GM12874 (cell line): ENCODE data around the gene ZCCHC3.

Source experiments
- TF ChIP-seq, protein P1 (sequence below): IDR thresholded peaks from 2 replicates; pipeline ENCODE4 v1.5.1; 2011; ENCODE audit warnings: low read depth, mild to moderate bottlenecking, control low read depth, low read length, moderate library complexity; ENCODE audit not compliant: insufficient read depth

Gene ZCCHC3

DNA sequence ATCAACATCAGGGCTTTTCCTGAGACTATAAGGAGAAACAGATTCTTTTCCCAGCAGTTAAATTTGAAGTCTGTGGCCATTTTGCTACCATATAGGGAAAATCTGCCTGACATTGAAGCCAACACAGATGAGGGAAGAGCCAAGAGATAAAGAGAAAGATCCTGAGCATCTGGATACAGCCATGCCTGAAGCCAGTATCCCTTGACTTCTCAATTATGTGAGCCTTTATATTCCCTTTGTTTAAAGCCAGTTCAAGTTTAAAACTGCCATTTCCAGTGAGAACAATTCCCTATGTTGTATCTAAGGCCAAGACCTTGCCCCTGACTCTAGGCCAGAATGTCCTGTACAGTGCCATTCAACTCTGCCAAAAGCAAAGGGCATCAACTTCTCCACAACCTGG lies 45.7 kb downstream of the ZCCHC3 start:
- TF ChIP-seq, protein P1, sequence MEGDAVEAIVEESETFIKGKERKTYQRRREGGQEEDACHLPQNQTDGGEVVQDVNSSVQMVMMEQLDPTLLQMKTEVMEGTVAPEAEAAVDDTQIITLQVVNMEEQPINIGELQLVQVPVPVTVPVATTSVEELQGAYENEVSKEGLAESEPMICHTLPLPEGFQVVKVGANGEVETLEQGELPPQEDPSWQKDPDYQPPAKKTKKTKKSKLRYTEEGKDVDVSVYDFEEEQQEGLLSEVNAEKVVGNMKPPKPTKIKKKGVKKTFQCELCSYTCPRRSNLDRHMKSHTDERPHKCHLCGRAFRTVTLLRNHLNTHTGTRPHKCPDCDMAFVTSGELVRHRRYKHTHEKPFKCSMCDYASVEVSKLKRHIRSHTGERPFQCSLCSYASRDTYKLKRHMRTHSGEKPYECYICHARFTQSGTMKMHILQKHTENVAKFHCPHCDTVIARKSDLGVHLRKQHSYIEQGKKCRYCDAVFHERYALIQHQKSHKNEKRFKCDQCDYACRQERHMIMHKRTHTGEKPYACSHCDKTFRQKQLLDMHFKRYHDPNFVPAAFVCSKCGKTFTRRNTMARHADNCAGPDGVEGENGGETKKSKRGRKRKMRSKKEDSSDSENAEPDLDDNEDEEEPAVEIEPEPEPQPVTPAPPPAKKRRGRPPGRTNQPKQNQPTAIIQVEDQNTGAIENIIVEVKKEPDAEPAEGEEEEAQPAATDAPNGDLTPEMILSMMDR, result no peak

DNA sequence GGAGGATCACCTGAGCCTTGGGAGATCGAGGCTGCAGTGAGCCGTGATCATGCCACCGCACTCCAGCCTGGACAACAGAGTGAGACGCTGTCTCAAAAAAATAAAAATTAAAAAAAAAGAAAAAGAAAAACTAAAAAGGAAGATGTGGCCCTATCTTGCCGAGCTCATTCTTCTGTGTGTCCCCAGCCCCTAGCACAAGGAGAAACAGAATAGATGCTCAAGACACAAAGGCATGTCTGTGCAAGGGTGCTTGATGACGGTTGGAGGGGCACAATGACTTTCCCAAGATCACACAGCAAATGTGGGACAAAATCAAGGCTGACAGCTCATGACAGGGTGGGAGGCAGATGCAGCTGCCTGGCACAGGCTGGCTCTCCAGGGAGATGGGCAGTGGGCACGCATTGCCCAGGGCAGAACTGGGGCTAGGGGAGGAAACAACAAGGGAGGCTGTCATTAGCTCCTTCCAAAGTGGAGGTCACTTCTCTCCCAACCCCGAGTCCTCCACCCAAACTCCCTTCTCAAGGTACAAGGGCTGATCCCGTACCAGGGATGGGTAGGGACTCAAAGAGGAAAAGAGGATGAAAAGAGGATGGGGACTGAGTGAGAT lies 48.8 kb downstream of the ZCCHC3 start:
- TF ChIP-seq, protein P1, result no peak

DNA sequence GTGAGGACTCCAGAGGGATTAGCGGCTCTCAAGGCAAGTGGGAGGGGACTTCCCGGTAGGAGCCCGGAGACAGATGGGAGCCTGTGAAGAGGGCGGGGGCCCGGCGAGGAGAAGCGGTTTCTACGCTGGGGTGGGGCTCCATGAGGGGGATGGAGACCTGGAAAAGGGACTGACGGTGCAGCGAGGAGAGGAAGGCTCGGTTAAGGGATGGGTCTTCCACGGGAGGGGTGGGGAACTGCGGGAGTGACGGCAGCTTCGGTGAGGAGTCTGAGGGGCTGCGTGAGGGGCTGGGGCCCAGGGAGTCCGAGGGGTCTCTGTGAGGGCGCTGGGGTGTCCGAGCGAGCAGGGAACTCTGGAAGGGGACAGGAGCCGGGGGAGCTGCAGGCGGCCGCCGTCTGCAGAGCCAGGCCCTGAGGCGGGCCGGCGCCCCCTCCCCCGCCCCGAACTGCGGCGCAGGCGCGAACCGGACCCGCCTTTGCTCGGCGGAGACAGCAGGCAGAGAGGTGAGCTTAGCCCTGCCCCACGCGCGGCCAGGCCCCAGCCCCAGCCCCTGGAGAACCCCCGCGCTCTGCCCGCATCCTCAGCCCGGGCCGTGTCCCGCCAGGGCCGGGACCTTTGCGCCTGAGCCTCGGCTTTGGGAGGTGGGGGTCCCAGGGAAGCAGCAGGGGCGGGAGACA lies 49.4 kb downstream of the ZCCHC3 start, which contains the start of gene NRSN2:
NRSN2 (plus strand) TSS at position 472 of the 677 bp plus-strand sequence. CDS start 2,533 bp downstream, outside the sequence.
- TF ChIP-seq, protein P1, result no peak

DNA sequence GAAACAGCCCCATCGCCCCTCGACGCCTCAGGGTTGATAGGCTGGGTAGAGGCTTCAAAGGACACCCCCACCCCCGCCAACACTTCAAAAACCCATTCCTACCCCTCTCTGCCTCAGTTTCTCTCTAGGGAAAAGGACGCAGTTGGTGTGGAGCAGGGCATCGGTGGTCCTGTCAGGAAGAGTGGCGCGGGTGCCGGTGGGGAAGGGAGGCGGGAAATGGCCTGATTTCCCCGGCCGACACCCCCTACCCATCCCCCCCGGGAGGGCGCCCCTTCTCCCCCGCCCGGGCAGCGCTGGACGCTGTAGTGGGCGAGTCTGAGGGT lies 49.9 kb downstream of the ZCCHC3 start:
- TF ChIP-seq, protein P1, result no peak

DNA sequence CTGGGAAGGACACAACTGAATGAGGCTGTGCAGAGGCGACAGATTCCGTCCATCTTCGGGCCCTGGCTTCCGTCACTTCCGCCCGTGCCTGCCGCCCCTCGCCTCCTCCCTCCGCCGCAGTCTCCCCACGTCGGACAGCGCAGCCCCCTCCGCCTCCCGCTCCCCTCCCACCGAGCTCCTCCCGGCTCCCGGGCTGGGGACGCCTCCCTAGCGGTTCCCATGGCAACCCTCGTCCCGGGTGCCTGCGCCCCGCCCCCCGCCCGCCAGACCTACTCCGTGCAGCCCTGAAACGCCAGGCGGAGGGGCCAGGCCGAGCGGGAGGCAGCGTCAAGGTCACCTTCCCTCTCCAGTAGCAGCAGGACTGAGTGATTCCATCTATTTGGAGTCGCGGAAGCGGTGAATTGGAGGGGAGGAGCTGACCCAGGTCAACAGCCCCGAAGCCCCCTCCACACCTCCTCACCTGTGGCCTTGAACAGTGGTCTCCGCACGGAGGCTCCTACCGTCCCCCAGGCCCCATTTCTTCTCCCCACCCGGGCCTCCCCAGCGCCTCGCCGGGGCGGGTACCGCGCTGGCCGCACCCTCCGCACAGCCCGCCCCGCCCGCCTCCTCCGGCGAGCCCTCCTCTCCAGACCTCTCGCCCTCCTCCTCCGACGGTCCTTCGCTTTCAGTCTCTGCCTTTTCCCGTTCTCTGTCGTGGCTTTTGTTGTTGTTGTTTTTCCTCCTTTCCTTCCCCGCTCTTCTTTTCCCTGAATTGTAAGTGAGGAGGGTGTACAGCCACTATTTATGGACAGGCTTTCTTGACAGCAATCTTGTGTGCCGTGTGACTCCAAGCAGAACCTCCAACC lies 50.5 kb downstream of the ZCCHC3 start:
- TF ChIP-seq, protein P1, result no peak

GRCh38 chr20:348972-349841 lies 51.8 kb downstream of the ZCCHC3 start:
- TF ChIP-seq, protein P1, result no peak
